Measurements from ENCODE around the gene OR10V1. TPM values are rescaled to one million over a fixed set of nuclear protein-coding genes. Genes with fewer than 3 reads are reported as not detected.

Gene OR10V1
- total and polyA plus RNA-seq, 2 experiments from 2014 or later, result not detected

- no peaks in the 10 kb centered on the region for H3K27me3 ChIP-seq (ENCODE audit: insufficient read depth)
- H3K27ac ChIP-seq (ENCODE audit: low read depth), result no peak overlapping the region
- H2AFZ ChIP-seq, result no peak overlapping the region
- DNase-seq (ENCODE audit: low spot score) (no peak), ATAC-seq (no peak)
- H4K20me1 ChIP-seq (replicated peaks; ENCODE audit: insufficient read depth), result no peaks in the 10 kb centered on the region
- Mint-ChIP-seq H3K36me3 (ENCODE audit: low read depth) (no peaks in the 10 kb centered on the region), H3K4me1 (no peaks in the 10 kb centered on the region), H3K9me3 (no peaks in the 10 kb centered on the region), H3K27me3 (ENCODE audit: insufficient read depth, low read depth, poor library complexity) (peaks cover 5% of the 10 kb centered on the region), H3K27ac (no peak overlapping the region), H3K4me3 (no peak overlapping the region)
- H3K4me3 ChIP-seq, result no peak overlapping the region
- no peaks in the 10 kb centered on the region for H3K36me3 ChIP-seq (ENCODE audit: insufficient read depth)
- no peak overlapping the region for H3K4me2 ChIP-seq
- no peaks in the 10 kb centered on the region for H3F3A ChIP-seq (replicated peaks; ENCODE audit: low read depth)
- TF ChIP-seq CREB1 (CRISPR knock-in tag; IDR thresholded peaks at IDR 0.05; ENCODE audit: low read depth), result no peak
- TF ChIP-seq EZH2 (IDR thresholded peaks at IDR 0.05; ENCODE audit: low read depth, unreplicated experiment), result no peak
- TF ChIP-seq ZNF114 (CRISPR knock-in tag; IDR thresholded peaks at IDR 0.05), result no peak
- TF ChIP-seq ZNF331 (CRISPR knock-in tag; IDR thresholded peaks at IDR 0.05; ENCODE audit: low read depth), result no peak
- TF ChIP-seq REST (IDR thresholded peaks at IDR 0.05; ENCODE audit: unreplicated experiment), result no peak
- no peak for TF ChIP-seq CTCF (conservative IDR thresholded peaks at IDR 0.05; ENCODE audit: low read depth in 2 of 2)
- TF ChIP-seq ZNF462 (CRISPR knock-in tag; IDR thresholded peaks at IDR 0.05), result no peak
- TF ChIP-seq STAT1 (IDR thresholded peaks at IDR 0.05; ENCODE audit: unreplicated experiment), result no peak
- no peak for TF ChIP-seq EZH2phosphoT487 (IDR thresholded peaks at IDR 0.05; ENCODE audit: unreplicated experiment)
- TF ChIP-seq ETS1 (IDR thresholded peaks at IDR 0.05), result no peak
- TF ChIP-seq POLR2AphosphoS5 (IDR thresholded peaks at IDR 0.05; ENCODE audit: low read depth), result no peak
- TF ChIP-seq NANOG (IDR thresholded peaks at IDR 0.05; ENCODE audit: borderline replicate concordance), result no peak
- TF ChIP-seq JUNB (IDR thresholded peaks at IDR 0.05; ENCODE audit: unreplicated experiment), result no peak
- H3K9me2 ChIP-seq (ENCODE audit: insufficient read depth), result 0 out of 2 replicates have a peak, but pooled peaks cover 8% of the 10 kb centered on the region
- H3K4me1 ChIP-seq (ENCODE audit: insufficient read depth), result no peaks in the 10 kb centered on the region
- no peaks in the 10 kb centered on the region for H3K79me2 ChIP-seq (replicated peaks; ENCODE audit: insufficient read depth)
Observed at GRCh38 chr11:59730896-59731565, 17.4 kb upstream of the OR10V1 start.
